Fibroblast of skin of left biceps (primary cell): ENCODE results near the gene OCA2.
A peak's percentile ranks its signal among the peaks of the same experiment; 100 is the strongest.

ENCODE experiments used
- DNase-seq, 2 experiments: peaks; one replicate each; pipeline ENCODE4 v3.0.0-alpha.2; 2013; ENCODE audit warnings: low read depth in 2 of 2

Gene OCA2

DNA sequence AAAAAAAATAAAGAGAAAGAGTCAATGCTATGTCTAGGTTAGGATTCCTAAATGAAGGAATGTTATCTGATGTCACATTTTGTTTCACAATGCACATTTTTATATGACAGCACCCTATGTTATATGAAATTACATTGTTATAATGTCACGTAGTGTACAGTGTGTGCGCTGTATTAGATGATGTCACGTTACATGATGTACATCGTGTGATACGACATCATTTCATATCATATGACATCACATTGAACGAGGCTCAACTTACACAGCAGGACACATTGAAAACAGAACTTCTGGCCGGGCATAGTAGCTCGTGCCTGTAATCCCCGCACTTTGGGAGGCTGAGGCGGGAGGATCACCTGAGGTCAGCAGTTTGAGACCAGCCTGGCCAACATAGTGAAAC lies 150.0 kb downstream of the OCA2 start:
- no peak for DNase-seq

DNA sequence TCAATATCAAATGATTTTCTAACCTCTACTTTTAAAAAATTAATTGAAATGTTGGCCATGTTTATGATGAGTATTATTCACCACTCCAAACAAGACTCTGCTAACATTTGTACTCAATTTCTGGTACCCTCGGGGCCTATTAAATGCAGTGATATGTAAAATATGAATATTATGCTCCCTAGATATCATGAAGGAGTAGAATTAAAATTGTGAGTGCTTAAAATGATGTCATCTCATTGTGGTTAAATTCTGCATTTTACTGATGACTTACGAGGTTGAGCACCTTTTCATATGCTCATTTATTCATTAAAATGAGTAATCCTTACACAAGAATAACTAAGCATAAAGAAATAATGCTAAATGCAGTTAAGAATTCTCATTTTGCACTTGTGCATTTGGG lies 159.9 kb downstream of the OCA2 start:
- no peak for DNase-seq

DNA sequence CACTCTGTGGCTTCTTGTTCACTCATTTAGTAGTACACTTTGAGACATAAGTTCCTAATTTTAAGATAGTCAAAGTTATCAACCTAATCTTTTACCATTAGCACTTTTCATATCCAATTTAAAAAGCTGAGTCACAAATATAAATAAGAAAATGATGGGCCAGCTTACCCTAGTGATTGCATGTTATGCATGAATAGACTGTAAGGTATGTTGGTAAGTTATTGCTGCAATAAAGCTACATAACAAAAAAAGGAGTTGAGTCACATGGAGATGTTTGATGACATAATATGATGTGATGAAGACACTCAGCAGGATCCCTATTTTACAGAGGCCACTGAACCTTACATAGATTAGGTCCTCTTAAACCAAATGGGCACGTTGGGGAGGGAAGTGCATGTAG lies 161.3 kb downstream of the OCA2 start:
- DNase-seq, result peak; percentile 19 to 20

GRCh38 chr15:27936164-27936563 lies 163.0 kb downstream of the OCA2 start:
- DNase-seq, result no peak

GRCh38 chr15:27935328-27935727 lies 163.8 kb downstream of the OCA2 start:
- no peak for DNase-seq

DNA sequence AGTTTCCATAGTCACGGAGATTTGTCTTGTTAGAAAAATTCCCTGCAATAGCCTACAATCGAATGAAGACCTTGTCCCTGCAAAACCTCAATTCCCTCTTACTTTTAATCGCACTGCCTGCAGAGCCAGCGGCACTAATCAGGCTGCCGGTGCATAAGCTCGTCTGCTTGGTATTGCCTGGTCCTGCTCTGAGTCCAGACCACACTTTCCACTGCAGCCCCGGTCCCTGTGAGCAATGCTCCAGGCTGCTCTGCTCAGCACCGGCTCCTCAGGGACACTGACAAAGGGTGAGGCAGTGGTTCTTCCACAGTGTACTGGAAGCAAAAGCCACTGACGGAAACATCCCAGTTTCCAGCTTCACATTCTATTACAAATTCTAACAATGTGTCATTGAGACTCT lies 164.3 kb downstream of the OCA2 start:
- DNase-seq, result no peak

- no peak for DNase-seq
Observed at GRCh38 chr15:27933562-27933961, 165.6 kb downstream of the OCA2 start.

DNA sequence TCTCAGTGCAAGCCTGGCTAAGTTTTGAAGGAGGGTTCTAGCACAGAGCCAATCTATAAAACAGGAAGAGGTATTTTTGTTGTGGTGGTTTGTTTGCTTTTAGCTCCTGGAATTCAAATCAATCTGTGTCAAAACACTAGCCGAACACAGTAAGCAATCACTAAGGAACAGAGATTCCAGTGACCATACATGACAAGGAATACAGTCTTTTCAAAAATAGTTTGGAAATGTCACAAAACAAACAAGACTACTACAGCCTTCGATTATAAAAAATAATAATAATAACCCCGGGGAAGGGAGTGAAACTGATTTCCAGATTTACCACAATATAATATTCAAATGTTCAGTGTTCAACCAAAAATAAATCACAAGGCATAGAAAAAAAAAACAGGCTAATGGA lies 166.5 kb downstream of the OCA2 start:
- DNase-seq, result no peak

DNA sequence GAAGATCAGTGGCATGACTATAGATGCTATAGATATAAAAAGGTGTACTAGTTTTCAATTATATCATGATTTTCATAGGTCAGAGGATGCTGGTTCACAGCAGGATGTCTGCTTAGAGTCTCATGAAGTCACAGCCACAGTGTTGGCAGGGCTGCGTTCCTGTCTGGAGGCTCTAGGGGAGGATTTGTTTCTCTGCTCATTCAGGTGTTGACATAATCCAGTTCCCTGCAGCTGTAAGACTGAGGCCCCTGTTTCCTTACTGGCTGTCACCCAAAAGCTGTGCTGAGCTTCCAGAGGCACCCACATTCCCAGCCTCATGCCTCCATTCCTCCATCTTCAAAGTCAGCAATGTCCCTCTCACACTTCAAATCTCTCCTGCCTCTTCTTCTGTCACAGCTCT lies 170.7 kb downstream of the OCA2 start:
- no peak for DNase-seq

GRCh38 chr15:27912283-27912682 lies 186.8 kb downstream of the OCA2 start:
- no peak for DNase-seq

DNA sequence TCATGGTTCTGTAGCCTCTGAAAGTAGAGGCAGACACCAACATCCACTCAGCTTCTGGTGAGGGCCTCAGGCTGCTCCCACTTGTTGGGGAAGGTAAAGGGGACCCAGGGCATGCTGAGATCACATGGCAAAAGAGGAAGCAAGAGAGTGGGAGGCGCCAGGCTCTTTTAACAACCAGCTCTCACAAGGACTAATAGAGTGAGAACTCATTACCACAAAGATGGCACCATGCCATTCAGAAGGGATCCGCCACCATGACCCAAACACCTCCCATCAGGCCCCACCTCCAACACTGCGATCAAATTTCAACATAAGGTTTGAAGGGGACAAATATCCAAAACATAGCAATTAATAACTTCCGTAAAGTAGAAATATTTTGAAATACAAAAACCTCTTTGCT lies 192.3 kb downstream of the OCA2 start:
- no peak for DNase-seq

DNA sequence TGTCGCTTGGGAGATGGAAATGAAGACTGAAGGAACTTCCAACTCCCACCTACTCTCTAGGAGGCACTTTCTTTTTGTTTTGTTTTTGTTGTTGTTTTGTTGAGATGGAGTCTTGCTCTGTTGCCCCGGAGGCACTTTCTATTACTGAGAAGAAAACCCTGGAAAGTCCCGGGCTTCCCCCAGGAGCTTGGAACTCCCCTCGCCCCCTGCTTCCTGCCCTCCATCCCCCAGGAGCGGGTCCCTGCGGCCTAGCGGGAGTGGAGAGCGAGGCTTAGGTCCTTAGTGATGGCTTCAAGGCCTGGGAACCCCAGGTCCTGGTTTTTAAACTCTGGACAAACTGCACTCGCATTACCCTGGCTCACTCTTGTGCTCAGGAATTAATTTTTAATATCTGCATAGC lies 195.7 kb downstream of the OCA2 start:
- no peak for DNase-seq

DNA sequence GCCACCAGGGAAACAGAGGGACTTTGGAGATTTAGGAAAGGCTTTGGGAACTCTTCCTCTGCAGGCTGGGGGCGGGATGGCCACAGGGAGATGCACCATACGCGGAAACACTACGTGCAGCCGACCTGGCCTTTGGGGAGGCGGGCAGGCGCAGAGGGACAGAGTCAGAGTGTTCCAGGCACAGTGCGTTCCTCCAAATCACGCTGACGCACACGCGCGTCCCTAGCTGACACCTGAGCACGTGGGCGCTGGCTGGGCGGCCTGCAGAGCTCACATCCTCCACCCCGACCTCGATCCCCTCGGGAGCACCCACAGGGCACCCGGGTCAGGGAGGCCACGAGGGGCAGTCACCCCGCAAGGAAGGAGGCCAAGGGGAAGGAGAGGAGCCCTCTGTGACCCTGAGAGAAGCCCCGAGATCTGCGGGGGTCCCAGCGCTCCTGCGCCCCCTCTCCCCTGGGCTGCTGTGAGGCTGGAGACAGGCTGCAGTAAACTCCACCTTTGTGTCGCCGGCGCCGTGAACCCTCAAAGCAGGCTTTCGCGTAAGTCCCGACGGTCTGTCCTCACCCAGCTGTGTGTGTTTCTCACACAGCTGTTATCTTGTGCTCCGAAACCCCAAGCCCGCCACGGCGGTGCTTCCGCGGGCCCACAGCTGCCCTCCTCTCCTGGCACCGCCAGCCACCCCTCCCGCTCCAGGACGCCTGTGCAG lies 196.3 kb downstream of the OCA2 start:
- DNase-seq, result no peak

DNA sequence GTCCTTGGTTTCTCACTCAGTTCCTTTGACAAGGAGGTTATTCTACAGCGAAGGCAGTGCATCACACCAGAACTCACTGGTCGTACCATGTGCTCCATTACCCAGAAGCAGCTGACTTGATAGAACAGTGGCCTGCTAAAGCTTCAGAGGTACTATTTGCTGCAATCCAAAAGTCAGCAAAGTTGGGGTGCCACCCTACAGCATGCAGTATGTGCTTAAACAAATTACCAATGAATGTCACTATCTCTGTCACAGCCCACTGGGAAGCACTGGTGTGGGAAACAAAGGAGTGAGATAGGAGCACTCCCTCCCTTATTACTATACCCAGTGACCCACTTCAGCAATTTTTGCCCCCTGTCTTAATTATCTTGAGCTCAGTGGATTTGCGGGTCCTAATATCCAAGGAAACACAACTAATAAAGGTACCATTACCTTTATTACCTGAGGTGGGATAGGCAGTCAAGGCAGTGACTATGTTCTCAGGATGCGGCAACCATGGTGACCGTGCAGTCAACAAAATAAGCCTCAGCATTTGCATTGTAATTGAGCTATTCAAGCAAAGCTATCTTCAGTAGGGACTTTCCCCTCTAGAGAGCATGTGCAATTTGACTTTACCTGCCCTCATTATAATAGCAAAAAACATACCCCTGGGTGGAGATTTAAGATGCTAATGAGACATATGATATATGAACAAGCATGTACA lies 199.4 kb downstream of the OCA2 start:
- DNase-seq, result no peak

DNA sequence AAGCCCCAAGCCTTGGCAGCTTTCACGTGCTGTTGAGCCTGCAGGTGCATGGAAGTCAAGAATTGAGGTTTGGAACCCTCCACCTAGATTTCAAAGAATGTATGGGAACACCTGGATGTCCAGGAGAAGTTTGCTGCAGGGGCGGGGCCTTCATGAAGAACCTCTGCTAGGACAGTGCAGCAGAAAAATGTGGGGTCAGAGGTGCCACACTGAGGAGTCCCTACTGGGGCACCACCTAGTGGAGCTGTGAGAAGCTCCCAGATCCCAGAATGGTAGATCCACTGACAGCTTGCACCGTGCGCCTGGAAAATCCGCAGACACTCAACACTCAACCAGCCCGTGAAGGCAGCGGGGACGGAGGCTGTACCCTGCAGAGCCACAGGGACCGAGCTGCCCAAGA lies 201.6 kb downstream of the OCA2 start:
- DNase-seq, result no peak

GRCh38 chr15:27894645-27895044 lies 204.5 kb downstream of the OCA2 start:
- DNase-seq, result no peak

GRCh38 chr15:27889258-27889657 lies 209.9 kb downstream of the OCA2 start:
- DNase-seq, result no peak

GRCh38 chr15:27885201-27885600 lies 213.9 kb downstream of the OCA2 start:
- DNase-seq, result no peak

DNA sequence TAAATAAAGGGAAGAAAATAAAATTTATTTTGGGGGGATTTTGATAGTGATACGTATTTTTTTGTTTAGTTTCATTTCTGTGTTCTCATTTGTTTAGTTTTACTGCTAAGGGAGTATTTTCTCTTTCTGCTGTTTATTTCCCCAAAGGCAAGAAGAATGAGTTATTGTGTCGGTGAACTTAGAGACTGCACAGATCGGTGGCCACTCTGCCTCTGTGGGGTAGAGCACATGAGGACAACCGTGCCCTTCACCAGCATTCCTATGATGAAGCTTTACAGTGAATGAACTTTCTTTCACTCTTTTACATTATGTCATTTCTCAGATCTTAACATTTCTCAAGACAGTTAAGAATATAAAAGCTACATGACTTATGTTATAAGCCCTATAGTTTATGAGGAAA lies 214.4 kb downstream of the OCA2 start:
- DNase-seq, result no peak

- no peak for DNase-seq
Observed at GRCh38 chr15:27878841-27879240, 220.3 kb downstream of the OCA2 start.

DNA sequence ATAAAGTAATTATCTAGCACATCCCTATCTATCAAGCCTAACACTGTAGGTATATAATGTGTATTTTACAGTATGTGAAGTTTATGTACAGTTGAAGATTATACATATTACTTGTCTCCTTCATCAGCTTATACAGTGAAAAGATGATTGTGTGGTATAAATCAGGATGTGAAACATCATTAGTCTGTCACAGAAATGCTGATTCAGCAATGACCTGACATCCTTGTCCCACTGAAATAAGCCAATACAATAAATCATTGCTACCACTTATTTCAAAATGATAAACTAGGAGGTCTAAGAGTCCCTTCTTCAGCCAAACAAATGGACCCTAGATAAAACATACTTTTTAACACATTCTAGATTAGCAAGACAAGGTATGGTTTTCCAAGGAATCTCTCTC lies 225.3 kb downstream of the OCA2 start:
- no peak for DNase-seq

- no peak for DNase-seq
Observed at GRCh38 chr15:27873039-27873438, 226.1 kb downstream of the OCA2 start.

DNA sequence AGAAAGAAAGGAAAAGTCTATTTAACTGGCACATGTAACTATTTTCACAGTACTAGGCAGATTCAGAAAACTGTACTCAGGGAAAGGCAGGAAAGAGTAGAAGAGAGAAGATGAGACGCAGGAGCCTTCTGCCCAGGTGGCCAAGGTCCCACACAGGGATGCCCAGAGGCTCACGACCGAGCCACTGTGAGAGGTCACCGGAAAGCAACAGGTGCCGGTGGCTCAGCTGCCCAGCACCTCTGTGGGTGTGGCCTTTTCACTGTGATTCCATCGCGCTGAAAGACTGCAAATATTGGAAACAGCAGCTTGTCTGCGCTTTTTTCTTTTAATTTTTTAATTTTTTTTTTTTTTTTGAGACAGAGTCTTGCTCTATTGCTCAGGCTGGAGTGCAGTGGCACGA lies 226.8 kb downstream of the OCA2 start:
- no peak for DNase-seq

DNA sequence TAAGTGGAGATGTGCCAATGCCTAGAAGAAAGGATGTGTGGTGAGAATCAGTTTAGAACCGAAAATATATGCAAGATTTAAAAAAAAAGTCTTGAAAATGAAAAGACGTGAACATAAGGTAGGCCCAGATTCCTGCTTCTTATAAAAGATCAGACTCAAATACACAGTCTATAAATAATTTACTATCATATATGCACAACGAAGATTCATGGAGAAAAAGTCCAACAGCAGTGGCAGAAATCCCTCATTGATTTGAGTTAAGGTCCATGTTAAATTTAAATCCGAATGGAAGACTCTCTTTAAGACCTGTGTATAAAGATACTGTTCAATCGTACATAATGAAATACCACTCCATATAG lies 227.2 kb downstream of the OCA2 start:
- no peak for DNase-seq
